HepG2 (cell line): Measurements from ENCODE around the gene GBP3.

Experiments used
- ARHGAP35 ChIP-seq: sonication (generic); formaldehyde crosslinking; IDR thresholded peaks from 2 replicates; pipeline ENCODE4 v1.9.0; 2022; ENCODE audit warnings: mild to moderate bottlenecking, inconsistent platforms, moderate library complexity, missing genetic modification reagents, borderline replicate concordance
- CBFB ChIP-seq: sonication (generic); formaldehyde crosslinking; IDR thresholded peaks from 2 replicates; pipeline ENCODE4 v1.4.0; 2020; ENCODE audit warnings: missing genetic modification reagents
- EP300 ChIP-seq, 3 experiments: sonication (generic) in 1 of 3; formaldehyde crosslinking in 1 of 3; IDR thresholded peaks; 2 replicates each; pipeline versions ENCODE4 v1.5.1 to v1.6.1; 2011 to 2020; ENCODE audit warnings: low read depth in 2 of 3, low read length in 2 of 3, borderline replicate concordance in 1 of 3, improper control_type of control experiment in 1 of 3, mild to moderate bottlenecking in 1 of 3, missing genetic modification reagents in 1 of 3, moderate library complexity in 1 of 3
- KDM1A ChIP-seq: IDR thresholded peaks from 2 replicates; pipeline ENCODE4 v1.6.1; 2016; ENCODE audit warnings: missing compliant biosample characterization
- KDM5A ChIP-seq: fragments of 200-600 bp; sonication (generic); IDR thresholded peaks from 2 replicates; pipeline ENCODE4 v1.7.0; 2018; ENCODE audit warnings: antibody characterized with exemption, mild to moderate bottlenecking, low read length, borderline replicate concordance
- KLF16 ChIP-seq, 2 experiments: sonication (generic) in 1 of 2; formaldehyde crosslinking in 1 of 2; IDR thresholded peaks; 2 replicates each; pipeline versions ENCODE4 v1.6.1 to v1.8.0; 2016 to 2023; ENCODE audit warnings: missing genetic modification reagents in 2 of 2, missing compliant biosample characterization in 1 of 2
- NPAS2 ChIP-seq: sonication (generic); formaldehyde crosslinking; IDR thresholded peaks from 2 replicates; pipeline ENCODE4 v1.8.0; 2022; ENCODE audit warnings: mild to moderate bottlenecking, missing genetic modification reagents, borderline replicate concordance
- POLR2A ChIP-seq, 2 experiments: IDR thresholded peaks; 2 replicates each; pipeline ENCODE4 v1.6.1; 2011; ENCODE audit warnings: low read depth in 2 of 2, low read length in 2 of 2, mild to moderate bottlenecking in 1 of 2, moderate library complexity in 1 of 2; ENCODE audit not compliant: insufficient read depth in 1 of 2
- TBX3 ChIP-seq: fragments of 450-650 bp; IDR thresholded peaks from 2 replicates; pipeline ENCODE4 v1.6.1; 2017; ENCODE audit warnings: antibody characterized with exemption, mild to moderate bottlenecking, inconsistent platforms, borderline replicate concordance
- TOPORS ChIP-seq: sonication (generic); formaldehyde crosslinking; IDR thresholded peaks from 2 replicates; pipeline ENCODE4 v1.8.0; 2023; ENCODE audit warnings: mild to moderate bottlenecking, missing genetic modification reagents
- ZBTB38 ChIP-seq: sonication (generic); formaldehyde crosslinking; IDR thresholded peaks from 2 replicates; pipeline ENCODE4 v1.5.1; 2020; ENCODE audit warnings: mild to moderate bottlenecking, missing genetic modification reagents
- ZBTB8A ChIP-seq: sonication (generic); formaldehyde crosslinking; IDR thresholded peaks from 2 replicates; pipeline ENCODE4 v1.4.0; 2020; ENCODE audit warnings: mild to moderate bottlenecking, low read depth, missing genetic modification reagents, borderline replicate concordance
- ZNF143 ChIP-seq: sonication (generic); formaldehyde crosslinking; IDR thresholded peaks from 2 replicates; pipeline ENCODE4 v1.4.0; 2020; ENCODE audit warnings: missing genetic modification reagents
- ZNF558 ChIP-seq: sonication (generic); formaldehyde crosslinking; IDR thresholded peaks from 2 replicates; pipeline ENCODE4 v1.9.0; 2022; ENCODE audit warnings: mild to moderate bottlenecking, missing genetic modification reagents, borderline replicate concordance

GRCh38 chr1:88998716-88999115 is 23.9 kb downstream of the GBP3 start:
- TF ChIP-seq NPAS2 (CRISPR knock-in tag) (no peak), TOPORS (CRISPR knock-in tag) (no peak), KDM1A (no peak), ZBTB8A (CRISPR knock-in tag) (no peak), ARHGAP35 (no peak), ZBTB38 (no peak), ZNF558 (CRISPR knock-in tag) (no peak), TBX3 (no peak), KDM5A (no peak), POLR2A (IDR thresholded peaks at IDR 0.05; ENCODE audit: insufficient read depth in 1 of 2, low read depth in 2 of 2, low read length in 2 of 2) (no peak), ZNF143 (CRISPR knock-in tag) (no peak), EP300 (IDR thresholded peaks at IDR 0.05; ENCODE audit: low read depth in 2 of 2, low read length in 2 of 2) (no peak), EP300 (CRISPR knock-in tag; IDR thresholded peaks at IDR 0.05; ENCODE audit: borderline replicate concordance) (no peak), CBFB (CRISPR knock-in tag) (no peak), KLF16 (CRISPR knock-in tag; IDR thresholded peaks at IDR 0.05) (no peak)
